ENCODE data around the gene ATOX1.
A peak's percentile ranks its signal among the peaks of the same experiment; 100 is the strongest.

- TF ChIP-seq CTCF (IDR thresholded peaks at IDR 0.05; ENCODE audit: low read depth, low read length, poor library complexity, severe bottlenecking), result peak; percentile 84
- no peak for TF ChIP-seq EZH2phosphoT487 (IDR thresholded peaks at IDR 0.05; ENCODE audit: borderline replicate concordance, low read length)
These were observed 18.0 kb downstream of the ATOX1 start for GRCh38 chr5:151740336-151740942.

Data from DOHH2 (cell line).